H1 (cell line): ENCODE data around the gene ICE1. TPM values are rescaled to one million over a fixed set of nuclear protein-coding genes. Genes with fewer than 3 reads are reported as not detected.

Experiments used
- CTCF ChIA-PET: fragments of 300-600 bp; sonication (Branson Sonifier 250); formaldehyde crosslinking; loops from one replicate; lab custom pipeline; 2021; ENCODE audit not compliant: partially characterized antibody; lab: Charles Lee
- POLR2A ChIA-PET: fragments of 300-600 bp; sonication (Branson Sonifier 250); formaldehyde crosslinking; loops from one replicate; lab custom pipeline; 2021; ENCODE audit warnings: inconsistent platforms; ENCODE audit not compliant: partially characterized antibody; lab: Charles Lee
- DNase-seq, 2 experiments: peaks; one replicate each; pipeline versions ENCODE4 v3.0.0 to v3.0.0-alpha.2; 2010 to 2022; ENCODE audit warnings: low spot score in 2 of 2, low read depth in 1 of 2, mixed read lengths in 1 of 2
- FAIRE-seq: peaks from 2 replicates; lab custom pipeline; 2011; peaks lifted over from hg19 to GRCh38; lab: Jason Lieb, UNC
- H2AFZ ChIP-seq: 2 replicates; pipeline ENCODE4 v1.8.1; 2012; ENCODE audit warnings: low read length, inconsistent platforms
- H2AK5ac ChIP-seq: 2 replicates; pipeline ENCODE4 v1.6.1; 2013; ENCODE audit warnings: low read depth, low read length
- H2BK120ac ChIP-seq: replicated peaks from 2 replicates; pipeline ENCODE3; 2013; ENCODE audit warnings: low read depth, low read length, inconsistent platforms
- H2BK12ac ChIP-seq: 2 replicates; pipeline ENCODE4 v1.6.1; 2013; ENCODE audit warnings: low read depth, low read length
- H2BK15ac ChIP-seq: 2 replicates; pipeline ENCODE4 v1.6.1; 2013; ENCODE audit warnings: low read length
- H2BK20ac ChIP-seq: 2 replicates; pipeline ENCODE4 v1.6.1; 2013; ENCODE audit warnings: low read length
- H2BK5ac ChIP-seq: 2 replicates; pipeline ENCODE4 v1.6.1; 2013; ENCODE audit warnings: low read depth, low read length
- H3K14ac ChIP-seq: 2 replicates; pipeline ENCODE4 v1.6.1; 2013; ENCODE audit warnings: inconsistent platforms; ENCODE audit not compliant: insufficient read length
- H3K18ac ChIP-seq: 2 replicates; pipeline ENCODE4 v1.6.1; 2013; ENCODE audit warnings: low read length; ENCODE audit errors: extremely low read depth
- H3K23ac ChIP-seq: 2 replicates; pipeline ENCODE4 v1.6.1; 2013; ENCODE audit warnings: inconsistent platforms; ENCODE audit not compliant: insufficient read length
- H3K23me2 ChIP-seq: 2 replicates; pipeline ENCODE4 v1.6.1; 2013; ENCODE audit warnings: low read depth, low read length
- H3K27ac ChIP-seq: 2 replicates; pipeline ENCODE4 v1.6.1; 2011; ENCODE audit warnings: low read depth, low read length, inconsistent platforms
- H3K27me3 ChIP-seq, 4 experiments: replicated peaks in 1 of 4; 1 replicate in 1 of 4; 2 replicates in 3 of 4; pipeline versions ENCODE4 v1.6.1 to v1.8.1; 2011 to 2013; ENCODE audit warnings: low read length in 3 of 4, mild to moderate bottlenecking in 3 of 4, inconsistent platforms in 2 of 4, mixed read lengths in 2 of 4, moderate library complexity in 1 of 4; ENCODE audit not compliant: control insufficient read depth in 3 of 4, insufficient read depth in 3 of 4; ENCODE audit errors: extremely low read depth in 1 of 4
- H3K36me3 ChIP-seq, 4 experiments: 2 replicates each; pipeline versions ENCODE4 v1.6.1 to v1.8.1; 2011 to 2013; ENCODE audit warnings: mild to moderate bottlenecking in 4 of 4, low read length in 3 of 4, moderate library complexity in 2 of 4, control low read depth in 1 of 4, inconsistent platforms in 1 of 4; ENCODE audit not compliant: insufficient read depth in 4 of 4, control insufficient read depth in 2 of 4
- H3K4ac ChIP-seq: replicated peaks from 2 replicates; pipeline ENCODE3; 2013; ENCODE audit warnings: low read length, low read depth, mixed read lengths, inconsistent platforms; ENCODE audit not compliant: insufficient read length
- H3K4me1 ChIP-seq, 4 experiments: replicated peaks in 1 of 4; 1 replicate in 1 of 4; 2 replicates in 3 of 4; pipeline versions ENCODE4 v1.6.1 to v1.8.1; 2011 to 2013; ENCODE audit warnings: low read length in 3 of 4, inconsistent platforms in 2 of 4, mixed read lengths in 1 of 4; ENCODE audit not compliant: insufficient read depth in 4 of 4, control insufficient read depth in 3 of 4
- H3K4me2 ChIP-seq, 2 experiments: 2 replicates each; pipeline versions ENCODE4 v1.6.1 to v1.8.1; 2011 to 2013; ENCODE audit warnings: low read depth in 2 of 2, low read length in 2 of 2, control low read depth in 1 of 2, inconsistent platforms in 1 of 2, mild to moderate bottlenecking in 1 of 2; ENCODE audit not compliant: insufficient read depth in 1 of 2
- H3K4me3 ChIP-seq, 4 experiments: fragments of 200-600, 300-600 bp in 1 of 4; sonication (generic), shearing (Covaris generic), sonication (Bioruptor Twin) in 1 of 4; 2 replicates each; pipeline versions ENCODE4 v1.5.1 to v1.8.1; 2011 to 2016; ENCODE audit warnings: low read length in 4 of 4, low read depth in 3 of 4, control low read depth in 2 of 4, inconsistent platforms in 2 of 4, mild to moderate bottlenecking in 2 of 4, mixed read lengths in 1 of 4, moderate library complexity in 1 of 4; ENCODE audit not compliant: insufficient read depth in 2 of 4; ENCODE audit errors: extremely low read depth in 1 of 4
- H3K56ac ChIP-seq: replicated peaks from 2 replicates; pipeline ENCODE3; 2013; ENCODE audit warnings: low read depth, mild to moderate bottlenecking, mixed read lengths, low read length, inconsistent platforms; ENCODE audit not compliant: insufficient read length
- H3K79me1 ChIP-seq: 2 replicates; pipeline ENCODE4 v1.6.1; 2013; ENCODE audit warnings: low read depth, low read length, control low read depth
- H3K79me2 ChIP-seq, 2 experiments: 2 replicates each; pipeline versions ENCODE4 v1.6.1 to v1.8.1; 2012 to 2013; ENCODE audit warnings: low read length in 2 of 2, mild to moderate bottlenecking in 2 of 2, inconsistent platforms in 1 of 2; ENCODE audit not compliant: insufficient read depth in 2 of 2, control insufficient read depth in 1 of 2
- H3K9ac ChIP-seq, 4 experiments: replicated peaks in 1 of 4; 1 replicate in 1 of 4; 2 replicates in 3 of 4; pipeline versions ENCODE4 v1.6.1 to v1.8.1; 2011 to 2013; ENCODE audit warnings: low read depth in 3 of 4, low read length in 3 of 4, control low read depth in 2 of 4, mild to moderate bottlenecking in 2 of 4, moderate library complexity in 2 of 4, inconsistent platforms in 1 of 4; ENCODE audit errors: extremely low read depth in 1 of 4
- H3K9me3 ChIP-seq, 2 experiments: 2 replicates each; pipeline versions ENCODE4 v1.6.1 to v1.8.1; 2012 to 2013; ENCODE audit warnings: mild to moderate bottlenecking in 2 of 2, moderate library complexity in 2 of 2, control low read depth in 1 of 2, inconsistent platforms in 1 of 2, low read depth in 1 of 2, low read length in 1 of 2, mixed read lengths in 1 of 2; ENCODE audit not compliant: insufficient read depth in 2 of 2
- H4K20me1 ChIP-seq, 2 experiments: replicated peaks in 1 of 2; 2 replicates each; pipeline versions ENCODE3 to v1.8.1; 2011 to 2013; ENCODE audit warnings: inconsistent platforms in 2 of 2, low read length in 2 of 2, mild to moderate bottlenecking in 1 of 2; ENCODE audit not compliant: insufficient read depth in 2 of 2, control insufficient read depth in 1 of 2
- H4K5ac ChIP-seq: 2 replicates; pipeline ENCODE4 v1.6.1; 2013; ENCODE audit warnings: low read length, low read depth, mixed read lengths, inconsistent platforms; ENCODE audit not compliant: insufficient read length
- H4K8ac ChIP-seq: 2 replicates; pipeline ENCODE4 v1.8.0; 2013; ENCODE audit warnings: mild to moderate bottlenecking, moderate library complexity, low read length, inconsistent platforms; ENCODE audit not compliant: insufficient read depth; ENCODE audit errors: extremely low read depth
- H4K91ac ChIP-seq: replicated peaks from 2 replicates; pipeline ENCODE3; 2013; ENCODE audit warnings: low read length, mixed read lengths, inconsistent platforms; ENCODE audit not compliant: insufficient read length
- JUND ChIP-seq: IDR thresholded peaks from 2 replicates; pipeline ENCODE4 v1.6.1; 2011; ENCODE audit warnings: mild to moderate bottlenecking, improper control_type of control experiment, low read length
- WGBS, 2 experiments: shearing (Covaris generic) in 1 of 2; methylation state at CpG; one replicate each; pipeline versions ENCODE4 v1.1.6 to v1.1.7; 2013 to 2015; ENCODE audit warnings: low lambda C conversion rate in 2 of 2, mixed read lengths in 2 of 2, inconsistent platforms in 1 of 2, low coverage in 1 of 2, missing lambda C conversion rate in 1 of 2; ENCODE audit not compliant: insufficient replicate concordance in 2 of 2, insufficient coverage in 1 of 2, insufficient read length in 1 of 2; ENCODE audit errors: extremely low coverage in 1 of 2, missing lambda C conversion rate in 1 of 2; 5-methylcytosine and 5-hydroxymethylcytosine counted together
- polyA plus RNA-seq, 7 experiments: library from polyadenylated mRNA; depleted of rRNA in 3 of 7; stranded (reverse) in 5 of 7; unstranded in 2 of 7; fragments of >200 nt in 5 of 7; fragments of 200-250 nt in 2 of 7; gene quantifications; 1 replicate in 5 of 7; 2 replicates in 1 of 7; 4 replicates in 1 of 7; pipeline versions ENCODE4 v1.2.1 to v1.2.3, GENCODE V29; 2011 to 2013; ENCODE audit warnings: missing spikeins in 2 of 7, mixed read lengths in 2 of 7
- total RNA-seq: library from RNA; stranded (reverse); fragmentation: NEBNext Ultra II Directional; extraction: Animal tissue kit (Norgen Biotek cat#: 25700); gene quantifications from 2 replicates; pipeline ENCODE4 v1.2.1, GENCODE V29; 2021

Gene ICE1
- total and polyA plus RNA-seq, 2 of the 8 experiments (the other 6 are each of a cell fraction or from before 2014, with no cell fraction given) = 11.8 to 53.9 TPM

GRCh38 chr5:5437227-5438172, 15.0 kb downstream of the ICE1 start:
- Histone ChIP-seq H3K4ac (no peak overlapping the region), H3K36me3 (peaks cover 0 to 23% (median 4%) of the 10 kb centered on the region in 4 experiments; a peak in 3 of 8 replicates), H3K4me3 (no peak overlapping the region), H2BK12ac (no peak overlapping the region), H3K18ac (no peak overlapping the region), H3K79me2 (peaks cover 5 to 39% of the 10 kb centered on the region in 2 experiments; a peak in 3 of 4 replicates), H3K23me2 (no peaks in the 10 kb centered on the region), H3K56ac (no peak overlapping the region), H2BK120ac (no peak overlapping the region), H4K5ac (no peak overlapping the region), H3K23ac (no peak overlapping the region), H2AFZ (no peak overlapping the region), H3K9ac (no peak overlapping the region), H2AK5ac (no peak overlapping the region), H2BK20ac (no peak overlapping the region), H4K8ac (no peak overlapping the region), H3K9me3 (no peaks in the 10 kb centered on the region), H4K20me1 (peaks cover 2% of the 10 kb centered on the region in 2 experiments), H3K79me1 (peaks cover 4% of the 10 kb centered on the region), H3K4me1 (no peaks in the 10 kb centered on the region), H2BK15ac (no peak overlapping the region), H2BK5ac (no peak overlapping the region), H3K4me2 (no peak overlapping the region), H4K91ac (no peak overlapping the region), H3K14ac (no peak overlapping the region), H3K27ac (no peak overlapping the region), H3K27me3 (no peaks in the 10 kb centered on the region)
- WGBS, 2 experiments = 83% methylated on average over 11 of the region's 11 CpGs; no CpG with 5 or more reads in 1 of the 2 experiments
- FAIRE-seq (no peak), DNase-seq (no peak)
- CTCF ChIA-PET = interaction anchor here (0.8 to 1.5 kb wide), 2 partner anchors 9 to 50 kb away, joined by 3 read pairs; no protein-coding TSS in a partner anchor
- POLR2A ChIA-PET = interaction anchor here (0.9 kb wide), 1 partner anchor 14 kb away, joined by 4 read pairs; no protein-coding TSS in a partner anchor
- TF ChIP-seq JUND = no peak
